ENCODE results near the gene MSANTD1. TPM values are rescaled to one million over a fixed set of nuclear protein-coding genes. Genes with fewer than 3 reads are reported as not detected.

Gene MSANTD1
- total and polyA plus RNA-seq, 4 donors: 0.05 to 1.2 (median 0.23) TPM; not detected in 1

GRCh38 chr4:3252480-3252828 is 3.5 kb downstream of the MSANTD1 start:
- no peaks in the 10 kb centered on the region for H3K9me3 ChIP-seq (ENCODE audit: control insufficient read depth in 4 of 4, low read length in 3 of 4)
- H3K4me3 ChIP-seq (ENCODE audit: low read depth in 1 of 3, low read length in 3 of 3): no peak overlapping the region
- 98% methylated on average over 3 of the region's 3 CpGs for WGBS
- H3K9ac ChIP-seq (ENCODE audit: low read depth in 1 of 2, low read length in 2 of 2): no peak overlapping the region
- no peaks in the 10 kb centered on the region for H3K27me3 ChIP-seq (ENCODE audit: control insufficient read depth in 4 of 4, insufficient read depth in 4 of 4, low read length in 3 of 4)
- no peak for DNase-seq (ENCODE audit: low spot score)
- H3K4me1 ChIP-seq (ENCODE audit: control insufficient read depth in 4 of 4, insufficient read depth in 4 of 4, low read length in 3 of 4): no peaks in the 10 kb centered on the region
- no peak for TF ChIP-seq NR2F2 (IDR thresholded peaks at IDR 0.05)
- TF ChIP-seq ZBTB33 (IDR thresholded peaks at IDR 0.05): no peak
- H3K27ac ChIP-seq (ENCODE audit: low read depth in 1 of 2, low read length in 2 of 2): no peak overlapping the region
- peaks cover 0 to 3% (median 0%) of the 10 kb centered on the region in 4 donors for H3K36me3 ChIP-seq (ENCODE audit: control insufficient read depth in 4 of 4, insufficient read depth in 3 of 4, low read depth in 1 of 4, low read length in 3 of 4)

GRCh38 chr4:3252831-3253641 is 4.1 kb downstream of the MSANTD1 start:
- Histone ChIP-seq H3K27me3 (ENCODE audit: control insufficient read depth in 4 of 4, insufficient read depth in 4 of 4, low read length in 3 of 4) (no peaks in the 10 kb centered on the region), H3K4me1 (ENCODE audit: control insufficient read depth in 4 of 4, insufficient read depth in 4 of 4, low read length in 3 of 4) (no peaks in the 10 kb centered on the region), H3K9ac (ENCODE audit: low read depth in 1 of 2, low read length in 2 of 2) (no peak overlapping the region), H3K4me3 (ENCODE audit: low read depth in 1 of 3, low read length in 3 of 3) (no peak overlapping the region), H3K9me3 (ENCODE audit: control insufficient read depth in 4 of 4, low read length in 3 of 4) (no peaks in the 10 kb centered on the region), H3K36me3 (ENCODE audit: control insufficient read depth in 4 of 4, insufficient read depth in 3 of 4, low read depth in 1 of 4, low read length in 3 of 4) (peaks cover 0 to 3% (median 0%) of the 10 kb centered on the region in 4 donors), H3K27ac (ENCODE audit: low read depth in 1 of 2, low read length in 2 of 2) (no peak overlapping the region)
- DNase-seq (ENCODE audit: low spot score): no peak
- TF ChIP-seq FOXA2 (IDR thresholded peaks at IDR 0.05): no peak
- TF ChIP-seq JUND (IDR thresholded peaks at IDR 0.05): no peak
- WGBS: 94% methylated on average over 38 of the region's 38 CpGs

- TF ChIP-seq HNF4G (IDR thresholded peaks at IDR 0.05) (no peak), MAX (IDR thresholded peaks at IDR 0.05) (no peak), REST (IDR thresholded peaks at IDR 0.05) (no peak), HNF4A (conservative IDR thresholded peaks at IDR 0.05) (no peak), RXRA (IDR thresholded peaks at IDR 0.05) (no peak), TAF1 (conservative IDR thresholded peaks at IDR 0.05) (no peak), JUND (IDR thresholded peaks at IDR 0.05) (no peak), RAD21 (IDR thresholded peaks at IDR 0.05) (no peak), GABPA (IDR thresholded peaks at IDR 0.05 in 1 of 2, conservative IDR thresholded peaks at IDR 0.05 in 1 of 2) (no peak), FOXA1 (IDR thresholded peaks at IDR 0.05) (no peak), YY1 (IDR thresholded peaks at IDR 0.05) (no peak), EGR1 (IDR thresholded peaks at IDR 0.05; ENCODE audit: low read depth in 2 of 2) (no peak), FOXA2 (IDR thresholded peaks at IDR 0.05) (no peak)
- TF ChIP-seq, protein P1, sequence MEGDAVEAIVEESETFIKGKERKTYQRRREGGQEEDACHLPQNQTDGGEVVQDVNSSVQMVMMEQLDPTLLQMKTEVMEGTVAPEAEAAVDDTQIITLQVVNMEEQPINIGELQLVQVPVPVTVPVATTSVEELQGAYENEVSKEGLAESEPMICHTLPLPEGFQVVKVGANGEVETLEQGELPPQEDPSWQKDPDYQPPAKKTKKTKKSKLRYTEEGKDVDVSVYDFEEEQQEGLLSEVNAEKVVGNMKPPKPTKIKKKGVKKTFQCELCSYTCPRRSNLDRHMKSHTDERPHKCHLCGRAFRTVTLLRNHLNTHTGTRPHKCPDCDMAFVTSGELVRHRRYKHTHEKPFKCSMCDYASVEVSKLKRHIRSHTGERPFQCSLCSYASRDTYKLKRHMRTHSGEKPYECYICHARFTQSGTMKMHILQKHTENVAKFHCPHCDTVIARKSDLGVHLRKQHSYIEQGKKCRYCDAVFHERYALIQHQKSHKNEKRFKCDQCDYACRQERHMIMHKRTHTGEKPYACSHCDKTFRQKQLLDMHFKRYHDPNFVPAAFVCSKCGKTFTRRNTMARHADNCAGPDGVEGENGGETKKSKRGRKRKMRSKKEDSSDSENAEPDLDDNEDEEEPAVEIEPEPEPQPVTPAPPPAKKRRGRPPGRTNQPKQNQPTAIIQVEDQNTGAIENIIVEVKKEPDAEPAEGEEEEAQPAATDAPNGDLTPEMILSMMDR (IDR thresholded peaks at IDR 0.05; ENCODE audit: low read depth, low read length, missing input control): no peak
- TF ChIP-seq, protein P2, sequence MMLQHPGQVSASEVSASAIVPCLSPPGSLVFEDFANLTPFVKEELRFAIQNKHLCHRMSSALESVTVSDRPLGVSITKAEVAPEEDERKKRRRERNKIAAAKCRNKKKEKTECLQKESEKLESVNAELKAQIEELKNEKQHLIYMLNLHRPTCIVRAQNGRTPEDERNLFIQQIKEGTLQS (IDR thresholded peaks at IDR 0.05): no peak
- H3K4me3 ChIP-seq (ENCODE audit: low read depth in 1 of 3, low read length in 3 of 3): no peak overlapping the region
- H3K27me3 ChIP-seq (ENCODE audit: control insufficient read depth in 4 of 4, insufficient read depth in 4 of 4, low read length in 3 of 4): no peaks in the 10 kb centered on the region
- no peak for DNase-seq (ENCODE audit: low spot score)
- peaks cover 0 to 3% (median 0%) of the 10 kb centered on the region in 4 donors for H3K36me3 ChIP-seq (ENCODE audit: control insufficient read depth in 4 of 4, insufficient read depth in 3 of 4, low read depth in 1 of 4, low read length in 3 of 4)
- no peaks in the 10 kb centered on the region for H3K4me1 ChIP-seq (ENCODE audit: control insufficient read depth in 4 of 4, insufficient read depth in 4 of 4, low read length in 3 of 4)
- 82% methylated on average over 13 of the region's 13 CpGs for WGBS
- no peak overlapping the region for H3K27ac ChIP-seq (ENCODE audit: low read depth in 1 of 2, low read length in 2 of 2)
- H3K9ac ChIP-seq (ENCODE audit: low read depth in 1 of 2, low read length in 2 of 2): no peak overlapping the region
- H3K9me3 ChIP-seq (ENCODE audit: control insufficient read depth in 4 of 4, low read length in 3 of 4): no peaks in the 10 kb centered on the region
Observed at GRCh38 chr4:3253808-3254207, 4.8 kb downstream of the MSANTD1 start.
